KMS-11 (cell line): Measurements from ENCODE around the gene AKAP13.

Source experiments
- H2AFZ ChIP-seq: fragments of 200-600 bp; sonication (generic); 2 replicates; pipeline ENCODE4 v1.6.1; 2016; ENCODE audit warnings: antibody characterized with exemption, mixed run types, low read depth
- H3K27ac ChIP-seq: fragments of 200-600 bp; sonication (generic); 2 replicates; pipeline ENCODE4 v1.6.1; 2016; ENCODE audit warnings: mild to moderate bottlenecking, mixed run types
- H3K27me3 ChIP-seq: fragments of 200-600 bp; sonication (generic); 2 replicates; pipeline ENCODE4 v1.6.1; 2017; ENCODE audit warnings: mild to moderate bottlenecking, low read depth, mixed run types, moderate library complexity; ENCODE audit not compliant: insufficient read depth
- H3K36me3 ChIP-seq: fragments of 200-600 bp; sonication (generic); 2 replicates; pipeline ENCODE4 v1.6.1; 2017; ENCODE audit warnings: mild to moderate bottlenecking, mixed run types; ENCODE audit not compliant: insufficient read depth
- H3K4me1 ChIP-seq: fragments of 200-600 bp; sonication (generic); 2 replicates; pipeline ENCODE4 v1.6.1; 2016; ENCODE audit warnings: mild to moderate bottlenecking, low read depth, mixed run types; ENCODE audit not compliant: poor library complexity, severe bottlenecking
- H3K4me2 ChIP-seq: fragments of 200-600 bp; sonication (generic); 2 replicates; pipeline ENCODE4 v1.7.0; 2016; ENCODE audit warnings: mild to moderate bottlenecking, mixed run types
- H3K4me3 ChIP-seq: fragments of 200-600 bp; sonication (generic); IDR thresholded peaks from 2 replicates; pipeline ENCODE4 v1.6.1; 2017; ENCODE audit warnings: low read depth, low read length, mixed read lengths; ENCODE audit not compliant: insufficient read depth
- H3K79me2 ChIP-seq: fragments of 200-600 bp; sonication (generic); 2 replicates; pipeline ENCODE4 v1.6.1; 2016; ENCODE audit warnings: low read depth, mixed run types; ENCODE audit not compliant: insufficient read depth
- H3K9ac ChIP-seq: fragments of 200-600 bp; sonication (generic); 2 replicates; pipeline ENCODE4 v1.6.1; 2016; ENCODE audit warnings: mild to moderate bottlenecking, mixed run types
- H4K20me1 ChIP-seq: fragments of 200-600 bp; sonication (generic); 2 replicates; pipeline ENCODE4 v1.6.1; 2016; ENCODE audit warnings: mild to moderate bottlenecking, mixed run types; ENCODE audit not compliant: insufficient read depth
- TF ChIP-seq, protein P1 (sequence below): fragments of 200-600 bp; sonication (generic); conservative IDR thresholded peaks from 2 replicates; pipeline ENCODE4 v1.6.1; 2017; ENCODE audit warnings: low read depth, mild to moderate bottlenecking, antibody characterized with exemption, low read length, moderate library complexity, mixed read lengths

AKAP13 gene

GRCh38 chr15:85667491-85668424 is 287.4 kb downstream of the AKAP13 start:
- Histone ChIP-seq H3K9ac (0 out of 2 replicates have a peak overlapping the region, but pooled peaks have one; percentile 23), H2AFZ (no peak overlapping the region), H3K4me3 (no peak overlapping the region), H3K4me1 (peaks cover 13% of the 10 kb centered on the region), H3K27ac (peak overlapping the region; percentile 53), H3K36me3 (0 out of 2 replicates have a peak, but pooled peaks cover 3% of the 10 kb centered on the region), H4K20me1 (no peaks in the 10 kb centered on the region), H3K27me3 (no peaks in the 10 kb centered on the region), H3K4me2 (no peak overlapping the region), H3K79me2 (no peaks in the 10 kb centered on the region)
- TF ChIP-seq, protein P1, sequence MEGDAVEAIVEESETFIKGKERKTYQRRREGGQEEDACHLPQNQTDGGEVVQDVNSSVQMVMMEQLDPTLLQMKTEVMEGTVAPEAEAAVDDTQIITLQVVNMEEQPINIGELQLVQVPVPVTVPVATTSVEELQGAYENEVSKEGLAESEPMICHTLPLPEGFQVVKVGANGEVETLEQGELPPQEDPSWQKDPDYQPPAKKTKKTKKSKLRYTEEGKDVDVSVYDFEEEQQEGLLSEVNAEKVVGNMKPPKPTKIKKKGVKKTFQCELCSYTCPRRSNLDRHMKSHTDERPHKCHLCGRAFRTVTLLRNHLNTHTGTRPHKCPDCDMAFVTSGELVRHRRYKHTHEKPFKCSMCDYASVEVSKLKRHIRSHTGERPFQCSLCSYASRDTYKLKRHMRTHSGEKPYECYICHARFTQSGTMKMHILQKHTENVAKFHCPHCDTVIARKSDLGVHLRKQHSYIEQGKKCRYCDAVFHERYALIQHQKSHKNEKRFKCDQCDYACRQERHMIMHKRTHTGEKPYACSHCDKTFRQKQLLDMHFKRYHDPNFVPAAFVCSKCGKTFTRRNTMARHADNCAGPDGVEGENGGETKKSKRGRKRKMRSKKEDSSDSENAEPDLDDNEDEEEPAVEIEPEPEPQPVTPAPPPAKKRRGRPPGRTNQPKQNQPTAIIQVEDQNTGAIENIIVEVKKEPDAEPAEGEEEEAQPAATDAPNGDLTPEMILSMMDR: no peak

- no peak overlapping the region for H3K27ac ChIP-seq
- no peaks in the 10 kb centered on the region for H3K27me3 ChIP-seq
- H3K4me2 ChIP-seq: no peak overlapping the region
- no peak overlapping the region for H3K9ac ChIP-seq
- TF ChIP-seq, protein P1: no peak
- H2AFZ ChIP-seq: no peak overlapping the region
- no peaks in the 10 kb centered on the region for H3K36me3 ChIP-seq
- no peaks in the 10 kb centered on the region for H4K20me1 ChIP-seq
- no peak overlapping the region for H3K4me3 ChIP-seq
- H3K79me2 ChIP-seq: no peaks in the 10 kb centered on the region
- peaks cover 13% of the 10 kb centered on the region for H3K4me1 ChIP-seq
These were observed 290.8 kb downstream of the AKAP13 start for GRCh38 chr15:85671156-85671555.

- H3K27ac ChIP-seq: no peak overlapping the region
- H3K4me1 ChIP-seq: peaks cover 8% of the 10 kb centered on the region
- H3K4me2 ChIP-seq: no peak overlapping the region
- H3K36me3 ChIP-seq: no peaks in the 10 kb centered on the region
- TF ChIP-seq, protein P1: no peak
- H3K27me3 ChIP-seq: no peaks in the 10 kb centered on the region
- no peaks in the 10 kb centered on the region for H4K20me1 ChIP-seq
- H2AFZ ChIP-seq: no peak overlapping the region
- H3K9ac ChIP-seq: no peak overlapping the region
- no peak overlapping the region for H3K4me3 ChIP-seq
- H3K79me2 ChIP-seq: no peaks in the 10 kb centered on the region
These were observed 292.1 kb downstream of the AKAP13 start for GRCh38 chr15:85672332-85673084.

- no peaks in the 10 kb centered on the region for H4K20me1 ChIP-seq
These were observed 292.9 kb downstream of the AKAP13 start for GRCh38 chr15:85673326-85673725.

More at GRCh38 chr15:85673326-85673725, 292.9 kb downstream of the AKAP13 start:
- H2AFZ ChIP-seq: no peak overlapping the region
- H3K79me2 ChIP-seq: no peaks in the 10 kb centered on the region
- no peaks in the 10 kb centered on the region for H3K27me3 ChIP-seq
- H3K27ac ChIP-seq: no peak overlapping the region
- H3K4me1 ChIP-seq: no peaks in the 10 kb centered on the region
- TF ChIP-seq, protein P1: no peak
- H3K36me3 ChIP-seq: no peaks in the 10 kb centered on the region
- H3K9ac ChIP-seq: no peak overlapping the region
- H3K4me3 ChIP-seq: no peak overlapping the region
- H3K4me2 ChIP-seq: no peak overlapping the region
